ENCODE data around the gene PPT2.
"Not testable (repeated sequence)": the region's sequence is repeated elsewhere in the genome, so short reads cannot be mapped to it uniquely, and the experiment has no call there.

PPT2 gene

GRCh38 chr6:32185681-32186131 is 31.8 kb downstream of the PPT2 start:
- DNase-seq = peak in 1 of 2 donors; percentile 60
- H3K9me3 Mint-ChIP-seq, H3K27me3 Mint-ChIP-seq: not testable (repeated sequence)
- Mint-ChIP-seq H3K27ac (peak overlapping the region; percentile 72 to 77), H3K4me3 (peak overlapping the region; percentile 34 to 70), H3K4me1 (peaks cover 72% of the 10 kb centered on the region)
- ATAC-seq = peak; percentile 68

GRCh38 chr6:32186151-32186840 is 32.4 kb downstream of the PPT2 start:
- H3K9me3 Mint-ChIP-seq, ATAC-seq, H3K27me3 Mint-ChIP-seq, DNase-seq: not testable (repeated sequence)
- Mint-ChIP-seq H3K4me3 (peak overlapping the region in 1 of 2 donors; percentile 70), H3K27ac (peak overlapping the region; percentile 1 to 72), H3K4me1 (peaks cover 70% of the 10 kb centered on the region)

GRCh38 chr6:32187009-32187709 is 33.2 kb downstream of the PPT2 start:
- peak overlapping the region; percentile 70 to 95 for H3K4me3 Mint-ChIP-seq
- ATAC-seq (no peak), DNase-seq (no peak)
- no peaks in the 10 kb centered on the region for H3K9me3 Mint-ChIP-seq
- peaks cover 67% of the 10 kb centered on the region for H3K4me1 Mint-ChIP-seq
- no peaks in the 10 kb centered on the region for H3K27me3 Mint-ChIP-seq
- H3K27ac Mint-ChIP-seq = peak overlapping the region in 1 of 2 donors; percentile 75

GRCh38 chr6:32187725-32188380 is 33.9 kb downstream of the PPT2 start:
- Mint-ChIP-seq H3K4me3 (peak overlapping the region; percentile 70 to 95), H3K27ac (peak overlapping the region; percentile 75 to 99), H3K4me1 (peaks cover 63% of the 10 kb centered on the region)
- not testable (repeated sequence) for ATAC-seq, DNase-seq, H3K27me3 Mint-ChIP-seq, H3K9me3 Mint-ChIP-seq

GRCh38 chr6:32188381-32189068 is 34.6 kb downstream of the PPT2 start:
- DNase-seq = no peak
- H3K4me3 Mint-ChIP-seq = peak overlapping the region; percentile 83 to 95
- ATAC-seq = no peak
- H3K27me3 Mint-ChIP-seq = no peaks in the 10 kb centered on the region
- H3K27ac Mint-ChIP-seq = peak overlapping the region; percentile 97 to 99
- H3K9me3 Mint-ChIP-seq = no peaks in the 10 kb centered on the region
- H3K4me1 Mint-ChIP-seq = peaks cover 65% of the 10 kb centered on the region

- ATAC-seq (no peak), DNase-seq (no peak)
- Mint-ChIP-seq H3K4me3 (peak overlapping the region; percentile 83 to 95), H3K4me1 (peaks cover 65% of the 10 kb centered on the region), H3K27me3 (no peaks in the 10 kb centered on the region), H3K9me3 (no peaks in the 10 kb centered on the region), H3K27ac (peak overlapping the region; percentile 97 to 99)
These were observed 35.3 kb downstream of the PPT2 start for GRCh38 chr6:32189069-32189741.

GRCh38 chr6:32189742-32190053 is 35.8 kb downstream of the PPT2 start:
- ATAC-seq (peak; percentile 2), DNase-seq (no peak)
- H3K27ac Mint-ChIP-seq = peak overlapping the region in 1 of 2 donors; percentile 97
- no peaks in the 10 kb centered on the region for H3K9me3 Mint-ChIP-seq
- peak overlapping the region; percentile 95 for H3K4me3 Mint-ChIP-seq
- peaks cover 68% of the 10 kb centered on the region for H3K4me1 Mint-ChIP-seq
- no peaks in the 10 kb centered on the region for H3K27me3 Mint-ChIP-seq

- Mint-ChIP-seq H3K4me1 (peaks cover 73% of the 10 kb centered on the region), H3K9me3 (no peaks in the 10 kb centered on the region), H3K27ac (peak within 1 kb of the TSS; percentile 97 to 99), H3K27me3 (no peaks in the 10 kb centered on the region), H3K4me3 (peak within 1 kb of the TSS; percentile 95)
- DNase-seq (peak in 1 of 2 donors; percentile 77), ATAC-seq (peak; percentile 59)
These were observed 36.3 kb downstream of the PPT2 start, which contains the start of gene PBX2 for GRCh38 chr6:32190054-32190851. PBX2 (minus strand) TSS chr6:32190202; CDS start chr6:32189915, 287 bp downstream.

- peak overlapping the region; percentile 97 to 98 for H3K27ac Mint-ChIP-seq
- no peaks in the 10 kb centered on the region for H3K9me3 Mint-ChIP-seq
- ATAC-seq (no peak), DNase-seq (no peak)
- H3K4me1 Mint-ChIP-seq = peaks cover 68% of the 10 kb centered on the region
- peak overlapping the region; percentile 94 to 95 for H3K4me3 Mint-ChIP-seq
- no peaks in the 10 kb centered on the region for H3K27me3 Mint-ChIP-seq
These were observed 37.2 kb downstream of the PPT2 start for GRCh38 chr6:32190911-32191677.

- Mint-ChIP-seq H3K9me3 (no peaks in the 10 kb centered on the region), H3K4me3 (peak overlapping the region; percentile 94 to 95), H3K27me3 (no peaks in the 10 kb centered on the region), H3K4me1 (peaks cover 63% of the 10 kb centered on the region), H3K27ac (peak overlapping the region; percentile 97 to 98)
- no peak for ATAC-seq
- no peak for DNase-seq
These were observed 38.0 kb downstream of the PPT2 start for GRCh38 chr6:32191696-32192607.

- H3K27ac Mint-ChIP-seq = peak within 1 kb of the TSS; percentile 97 to 98
- H3K9me3 Mint-ChIP-seq = no peaks in the 10 kb centered on the region
- peak within 1 kb of the TSS; percentile 94 to 95 for H3K4me3 Mint-ChIP-seq
- DNase-seq (peak in 1 of 2 donors; percentile 43), ATAC-seq (no peak)
- peaks cover 61% of the 10 kb centered on the region for H3K4me1 Mint-ChIP-seq
- no peaks in the 10 kb centered on the region for H3K27me3 Mint-ChIP-seq
These were observed 38.7 kb downstream of the PPT2 start, which contains the start of gene GPSM3 for GRCh38 chr6:32192608-32193039. GPSM3 (minus strand) TSS chr6:32192643; CDS start chr6:32192513, 130 bp downstream.

GRCh38 chr6:32193096-32193495 is 39.2 kb downstream of the PPT2 start:
- H3K4me1 Mint-ChIP-seq = peaks cover 56% of the 10 kb centered on the region

GRCh38 chr6:32194388-32194787 is 40.4 kb downstream of the PPT2 start:
- Mint-ChIP-seq H3K4me3 (peak overlapping the region; percentile 97 to 98), H3K27ac (no peak overlapping the region), H3K27me3 (no peaks in the 10 kb centered on the region), H3K4me1 (peaks cover 43% of the 10 kb centered on the region), H3K9me3 (no peaks in the 10 kb centered on the region)
- ATAC-seq = no peak
- no peak for DNase-seq

More at GRCh38 chr6:32193096-32193495, 39.2 kb downstream of the PPT2 start:
- Mint-ChIP-seq H3K4me3 (peak overlapping the region; percentile 94 to 95), H3K27ac (peak overlapping the region; percentile 97 to 98)
- H3K27me3 Mint-ChIP-seq, H3K9me3 Mint-ChIP-seq, ATAC-seq, DNase-seq: not testable (repeated sequence)

All from stimulated activated naive CD8-positive, alpha-beta T cell treated with anti-CD3 and anti-CD28 coated beads, Interleukin-15, amount 100 ng/mL, for 72 hours (primary cell).